Stimulated activated memory B cell treated with anti-CD40 and anti-IgM and Interleukin-4, amounts not matched to agents 10 μg/mL and 1 μg/mL and 100 μg/mL, for 72 hours (primary cell): Measurements from ENCODE around the gene PLIN4.
A peak's percentile ranks its signal among the peaks of the same experiment; 100 is the strongest.

Experiments used
- ATAC-seq: fragments of 150-1000 bp; cut with Tn5 transposase; 2 replicates; pipeline ENCODE4 v1.10.0; 2021
- H3K27ac Mint-ChIP-seq: one replicate; pipeline ENCODE4 v1.8.0; 2022; ENCODE audit warnings: mild to moderate bottlenecking, mixed read lengths
- H3K27me3 Mint-ChIP-seq: one replicate; pipeline ENCODE4 v1.8.0; 2022; ENCODE audit warnings: mixed read lengths
- H3K36me3 Mint-ChIP-seq: one replicate; pipeline ENCODE4 v1.8.0; 2022; ENCODE audit warnings: mixed read lengths
- H3K4me1 Mint-ChIP-seq: one replicate; pipeline ENCODE4 v1.8.0; 2022; ENCODE audit warnings: mixed read lengths
- H3K4me3 Mint-ChIP-seq: one replicate; pipeline ENCODE4 v1.8.0; 2022; ENCODE audit warnings: mild to moderate bottlenecking, moderate library complexity, mixed read lengths
- H3K9me3 Mint-ChIP-seq: one replicate; pipeline ENCODE4 v1.8.0; 2022; ENCODE audit warnings: mixed read lengths

Gene PLIN4

GRCh38 chr19:4521170-4521887 is 3.0 kb upstream of the PLIN4 start:
- H3K9me3 Mint-ChIP-seq = no peaks in the 10 kb centered on the region
- no peak overlapping the region for H3K27ac Mint-ChIP-seq
- peaks cover 54% of the 10 kb centered on the region for H3K27me3 Mint-ChIP-seq
- ATAC-seq = no peak
- no peak overlapping the region for H3K4me3 Mint-ChIP-seq
- no peaks in the 10 kb centered on the region for H3K4me1 Mint-ChIP-seq
- no peaks in the 10 kb centered on the region for H3K36me3 Mint-ChIP-seq

GRCh38 chr19:4519521-4520277 is 1.4 kb upstream of the PLIN4 start:
- Mint-ChIP-seq H3K4me3 (no peak overlapping the region), H3K9me3 (no peaks in the 10 kb centered on the region), H3K36me3 (no peaks in the 10 kb centered on the region), H3K27me3 (peaks cover 54% of the 10 kb centered on the region), H3K27ac (no peak overlapping the region), H3K4me1 (no peaks in the 10 kb centered on the region)
- no peak for ATAC-seq

- Mint-ChIP-seq H3K9me3 (no peaks in the 10 kb centered on the region), H3K4me3 (no peak overlapping the region), H3K4me1 (no peaks in the 10 kb centered on the region), H3K36me3 (no peaks in the 10 kb centered on the region), H3K27ac (no peak overlapping the region), H3K27me3 (peaks cover 54% of the 10 kb centered on the region)
- ATAC-seq = no peak
Measured at GRCh38 chr19:4519172-4519496, 848 bp upstream of the PLIN4 start.

GRCh38 chr19:4517451-4518057 is 732 bp downstream of the PLIN4 start:
- no peaks in the 10 kb centered on the region for H3K4me1 Mint-ChIP-seq
- no peaks in the 10 kb centered on the region for H3K9me3 Mint-ChIP-seq
- no peak for ATAC-seq
- H3K4me3 Mint-ChIP-seq = no peak overlapping the region
- H3K36me3 Mint-ChIP-seq = no peaks in the 10 kb centered on the region
- H3K27me3 Mint-ChIP-seq = peaks cover 62% of the 10 kb centered on the region
- H3K27ac Mint-ChIP-seq = no peak overlapping the region

- Mint-ChIP-seq H3K36me3 (no peaks in the 10 kb centered on the region), H3K4me3 (no peak overlapping the region), H3K27ac (no peak overlapping the region), H3K9me3 (no peaks in the 10 kb centered on the region), H3K27me3 (peaks cover 60% of the 10 kb centered on the region), H3K4me1 (no peaks in the 10 kb centered on the region)
- ATAC-seq = peak; percentile 14
Measured at GRCh38 chr19:4516939-4517300, 1.4 kb downstream of the PLIN4 start.

- peaks cover 54% of the 10 kb centered on the region for H3K27me3 Mint-ChIP-seq
- H3K27ac Mint-ChIP-seq = no peak overlapping the region
- no peak for ATAC-seq
- no peaks in the 10 kb centered on the region for H3K9me3 Mint-ChIP-seq
- no peaks in the 10 kb centered on the region for H3K36me3 Mint-ChIP-seq
- no peak overlapping the region for H3K4me3 Mint-ChIP-seq
- no peaks in the 10 kb centered on the region for H3K4me1 Mint-ChIP-seq
Measured at GRCh38 chr19:4516199-4516938, 1.9 kb downstream of the PLIN4 start.

GRCh38 chr19:4515732-4516131 is 2.6 kb downstream of the PLIN4 start:
- Mint-ChIP-seq H3K27ac (no peak overlapping the region), H3K36me3 (no peaks in the 10 kb centered on the region), H3K4me1 (no peaks in the 10 kb centered on the region), H3K9me3 (no peaks in the 10 kb centered on the region), H3K27me3 (peaks cover 48% of the 10 kb centered on the region), H3K4me3 (no peak overlapping the region)
- ATAC-seq = no peak

GRCh38 chr19:4513248-4513647 is 5.0 kb downstream of the PLIN4 start:
- peaks cover 26% of the 10 kb centered on the region for H3K27me3 Mint-ChIP-seq
- no peak overlapping the region for H3K27ac Mint-ChIP-seq
- no peaks in the 10 kb centered on the region for H3K36me3 Mint-ChIP-seq
- no peak overlapping the region for H3K4me3 Mint-ChIP-seq
- no peaks in the 10 kb centered on the region for H3K9me3 Mint-ChIP-seq
- no peaks in the 10 kb centered on the region for H3K4me1 Mint-ChIP-seq
- ATAC-seq = no peak

- Mint-ChIP-seq H3K27ac (no peak overlapping the region), H3K36me3 (no peaks in the 10 kb centered on the region), H3K4me1 (no peaks in the 10 kb centered on the region), H3K27me3 (peaks cover 15% of the 10 kb centered on the region), H3K9me3 (no peaks in the 10 kb centered on the region), H3K4me3 (no peak overlapping the region)
- ATAC-seq = no peak
Measured at GRCh38 chr19:4512070-4512469, 6.2 kb downstream of the PLIN4 start.

- Mint-ChIP-seq H3K9me3 (no peaks in the 10 kb centered on the region), H3K27ac (no peak overlapping the region), H3K4me3 (no peak overlapping the region), H3K36me3 (peaks cover 4% of the 10 kb centered on the region), H3K27me3 (peaks cover 9% of the 10 kb centered on the region), H3K4me1 (no peaks in the 10 kb centered on the region)
- ATAC-seq = no peak
Measured at GRCh38 chr19:4511300-4512054, 6.8 kb downstream of the PLIN4 start.

- ATAC-seq = peak; percentile 13
Measured at GRCh38 chr19:4510435-4511255, 7.6 kb downstream of the PLIN4 start.

GRCh38 chr19:4508698-4509097 is 9.6 kb downstream of the PLIN4 start:
- H3K27me3 Mint-ChIP-seq = peaks cover 7% of the 10 kb centered on the region
- H3K36me3 Mint-ChIP-seq = peaks cover 26% of the 10 kb centered on the region
- H3K9me3 Mint-ChIP-seq = peaks cover 2% of the 10 kb centered on the region
- ATAC-seq = no peak
- no peaks in the 10 kb centered on the region for H3K4me1 Mint-ChIP-seq
- H3K4me3 Mint-ChIP-seq = no peak overlapping the region
- H3K27ac Mint-ChIP-seq = no peak overlapping the region

More at GRCh38 chr19:4510435-4511255, 7.6 kb downstream of the PLIN4 start:
- H3K27ac Mint-ChIP-seq = no peak overlapping the region
- peaks cover 8% of the 10 kb centered on the region for H3K27me3 Mint-ChIP-seq
- H3K4me1 Mint-ChIP-seq = no peaks in the 10 kb centered on the region
- H3K4me3 Mint-ChIP-seq = no peak overlapping the region
- peaks cover 12% of the 10 kb centered on the region for H3K36me3 Mint-ChIP-seq
- peaks cover 2% of the 10 kb centered on the region for H3K9me3 Mint-ChIP-seq

- Mint-ChIP-seq H3K9me3 (peaks cover 2% of the 10 kb centered on the region), H3K27ac (no peak overlapping the region), H3K27me3 (no peaks in the 10 kb centered on the region), H3K36me3 (peaks cover 26% of the 10 kb centered on the region), H3K4me3 (no peak overlapping the region), H3K4me1 (no peaks in the 10 kb centered on the region)
- no peak for ATAC-seq
Measured at GRCh38 chr19:4507804-4508203, 10.5 kb downstream of the PLIN4 start.

GRCh38 chr19:4507150-4507452 is 11.2 kb downstream of the PLIN4 start:
- ATAC-seq = no peak
- H3K4me1 Mint-ChIP-seq = no peaks in the 10 kb centered on the region
- peaks cover 2% of the 10 kb centered on the region for H3K9me3 Mint-ChIP-seq
- H3K27me3 Mint-ChIP-seq = no peaks in the 10 kb centered on the region
- no peak overlapping the region for H3K4me3 Mint-ChIP-seq
- peaks cover 26% of the 10 kb centered on the region for H3K36me3 Mint-ChIP-seq
- H3K27ac Mint-ChIP-seq = no peak overlapping the region
